Tibial artery (tissue), 4 donors: ENCODE measurements around the gene PDE6D.
"Not testable (repeated sequence)": the region's sequence is repeated elsewhere in the genome, so short reads cannot be mapped to it uniquely, and the experiment has no call there.

Experiments used
- DNase-seq, 2 donors: peaks; one replicate each; pipeline ENCODE4 v3.0.0-alpha.2; 2019
- H3K27ac ChIP-seq, 2 donors: fragments of 200-600 bp; sonication (generic) in 1 of 2; 1 replicate in 1 of 2; 2 replicates in 1 of 2; pipeline ENCODE4 v1.5.1; 2018 to 2019; ENCODE audit warnings: mild to moderate bottlenecking in 1 of 2
- H3K27me3 ChIP-seq, 2 donors: fragments of 200-600 bp; sonication (generic) in 1 of 2; one replicate each; pipeline versions ENCODE4 v1.5.1 to v1.6.0; 2016 to 2019
- H3K36me3 ChIP-seq, 3 donors: fragments of 200-600 bp; sonication (generic) in 2 of 3; one replicate each; pipeline ENCODE4 v1.5.1; 2016 to 2019; ENCODE audit warnings: mild to moderate bottlenecking in 2 of 3
- H3K4me1 ChIP-seq, 4 donors: fragments of 200-600 bp; sonication (generic) in 2 of 4; 1 replicate in 3 of 4; 2 replicates in 1 of 4; pipeline ENCODE4 v1.5.1; 2016 to 2019
- H3K4me3 ChIP-seq, 2 donors: fragments of 200-600 bp; sonication (generic) in 1 of 2; 1 replicate in 1 of 2; 2 replicates in 1 of 2; pipeline ENCODE4 v1.5.1; 2018 to 2019; ENCODE audit warnings: mild to moderate bottlenecking in 2 of 2
- H3K9me3 ChIP-seq, 3 donors: fragments of 200-600 bp; sonication (generic) in 1 of 3; one replicate each; pipeline ENCODE4 v1.5.1; 2016 to 2019
- intact Hi-C: fragments of 100-400 bp; cut with DNase I; formaldehyde crosslinking; loops from one replicate; pipeline ENCODE4 v1.15.0; 2023; ENCODE audit warnings: low total_unique reads
- TF ChIP-seq, protein P1 (sequence below), 2 experiments: fragments of 200-600 bp in 1 of 2; fragments of 450-650 bp in 1 of 2; IDR thresholded peaks; one replicate each; pipeline ENCODE4 v1.5.1; 2017 to 2019; ENCODE audit warnings: antibody characterized with exemption in 2 of 2, mild to moderate bottlenecking in 1 of 2, moderate library complexity in 1 of 2

The PDE6D gene

GRCh38 chr2:231764760-231765159 lies 16.3 kb downstream of the PDE6D start:
- Histone ChIP-seq H3K27ac (no peak overlapping the region), H3K9me3 (no peaks in the 10 kb centered on the region), H3K27me3 (no peaks in the 10 kb centered on the region), H3K4me3 (no peak overlapping the region), H3K4me1 (no peaks in the 10 kb centered on the region), H3K36me3 (no peaks in the 10 kb centered on the region)
- intact Hi-C loops, result no loop called here
- TF ChIP-seq, protein P1, sequence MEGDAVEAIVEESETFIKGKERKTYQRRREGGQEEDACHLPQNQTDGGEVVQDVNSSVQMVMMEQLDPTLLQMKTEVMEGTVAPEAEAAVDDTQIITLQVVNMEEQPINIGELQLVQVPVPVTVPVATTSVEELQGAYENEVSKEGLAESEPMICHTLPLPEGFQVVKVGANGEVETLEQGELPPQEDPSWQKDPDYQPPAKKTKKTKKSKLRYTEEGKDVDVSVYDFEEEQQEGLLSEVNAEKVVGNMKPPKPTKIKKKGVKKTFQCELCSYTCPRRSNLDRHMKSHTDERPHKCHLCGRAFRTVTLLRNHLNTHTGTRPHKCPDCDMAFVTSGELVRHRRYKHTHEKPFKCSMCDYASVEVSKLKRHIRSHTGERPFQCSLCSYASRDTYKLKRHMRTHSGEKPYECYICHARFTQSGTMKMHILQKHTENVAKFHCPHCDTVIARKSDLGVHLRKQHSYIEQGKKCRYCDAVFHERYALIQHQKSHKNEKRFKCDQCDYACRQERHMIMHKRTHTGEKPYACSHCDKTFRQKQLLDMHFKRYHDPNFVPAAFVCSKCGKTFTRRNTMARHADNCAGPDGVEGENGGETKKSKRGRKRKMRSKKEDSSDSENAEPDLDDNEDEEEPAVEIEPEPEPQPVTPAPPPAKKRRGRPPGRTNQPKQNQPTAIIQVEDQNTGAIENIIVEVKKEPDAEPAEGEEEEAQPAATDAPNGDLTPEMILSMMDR (IDR thresholded peaks at IDR 0.05), result no peak
- DNase-seq, result no peak

DNA sequence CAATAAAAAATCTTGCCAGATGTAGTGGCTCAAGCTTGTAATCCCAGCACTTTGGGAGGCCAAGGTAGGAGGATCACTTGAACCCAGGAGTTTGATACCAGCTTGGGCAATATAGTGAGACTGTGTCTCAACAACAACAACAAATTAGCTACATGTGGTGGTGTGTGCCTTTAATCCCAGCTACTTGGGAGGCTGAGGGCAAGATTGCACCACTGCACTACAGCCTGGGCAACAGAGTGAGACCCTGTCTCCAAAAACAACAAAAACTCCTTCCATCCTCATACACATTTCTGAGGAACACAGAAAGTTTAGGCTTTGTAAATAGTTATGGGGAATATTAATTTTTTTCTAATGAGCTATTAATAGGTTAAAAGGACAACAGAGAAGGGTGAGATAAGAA lies 17.0 kb downstream of the PDE6D start:
- TF ChIP-seq, protein P1 (IDR thresholded peaks at IDR 0.05), result no peak
- no peaks in the 10 kb centered on the region for H3K4me1 ChIP-seq
- intact Hi-C loops, result no loop called here
- no peak overlapping the region for H3K27ac ChIP-seq
- H3K9me3 ChIP-seq, result no peaks in the 10 kb centered on the region
- H3K27me3 ChIP-seq, result no peaks in the 10 kb centered on the region
- DNase-seq, result no peak
- H3K4me3 ChIP-seq, result no peak overlapping the region
- no peaks in the 10 kb centered on the region for H3K36me3 ChIP-seq

- H3K4me1 ChIP-seq, result no peaks in the 10 kb centered on the region
- intact Hi-C loops, result no loop called here
- TF ChIP-seq, protein P1 (IDR thresholded peaks at IDR 0.05), result no peak
Observed at GRCh38 chr2:231761735-231762134, 19.3 kb downstream of the PDE6D start.

GRCh38 chr2:231752061-231752460 lies 29.0 kb downstream of the PDE6D start:
- no peak overlapping the region for H3K4me3 ChIP-seq
- intact Hi-C loops, result no loop called here

More at GRCh38 chr2:231761735-231762134, 19.3 kb downstream of the PDE6D start:
- Histone ChIP-seq H3K27me3 (no peaks in the 10 kb centered on the region), H3K36me3 (no peaks in the 10 kb centered on the region), H3K4me3 (no peak overlapping the region), H3K27ac (no peak overlapping the region), H3K9me3 (no peaks in the 10 kb centered on the region)
- no peak for DNase-seq

DNA sequence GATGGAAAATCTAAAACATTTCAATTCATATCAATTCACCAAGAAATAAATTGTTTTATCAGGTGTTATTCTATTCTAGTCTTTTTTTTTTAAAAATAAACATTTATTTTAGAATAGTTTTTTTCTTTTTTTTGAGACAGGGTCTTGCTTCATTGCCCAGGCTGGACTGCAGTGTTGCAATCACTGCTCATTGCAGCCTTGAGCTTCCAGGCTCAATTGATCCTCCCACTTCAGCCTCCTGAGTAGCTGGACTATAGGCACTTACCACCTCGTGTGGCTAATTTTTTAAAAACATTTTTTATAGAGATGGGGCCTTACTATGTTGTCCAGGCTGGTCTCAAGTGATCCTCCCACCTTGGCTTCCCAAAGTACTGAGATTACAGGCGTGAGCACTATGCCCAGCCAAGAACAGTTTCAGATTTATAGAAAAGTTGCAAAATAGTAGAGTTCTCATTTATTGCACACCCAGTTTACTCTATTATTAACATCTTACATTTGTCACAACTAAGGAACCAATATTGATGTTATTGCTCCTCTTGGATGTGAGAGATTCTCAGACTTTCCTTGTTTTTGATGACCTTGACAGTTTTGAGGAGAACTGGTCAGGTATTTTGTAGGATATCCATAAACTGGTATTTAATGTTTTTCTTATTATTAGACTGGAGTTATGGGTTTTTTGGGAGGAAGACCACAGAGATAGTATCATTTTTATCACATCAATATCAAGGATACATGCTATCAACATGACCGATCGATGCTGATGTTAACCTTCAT lies 29.9 kb downstream of the PDE6D start:
- Histone ChIP-seq H3K4me1 (no peaks in the 10 kb centered on the region), H3K9me3 (no peaks in the 10 kb centered on the region), H3K4me3 (no peak overlapping the region), H3K27me3 (no peaks in the 10 kb centered on the region), H3K36me3 (no peaks in the 10 kb centered on the region), H3K27ac (no peak overlapping the region)
- intact Hi-C loops, result no loop called here
- TF ChIP-seq, protein P1 (IDR thresholded peaks at IDR 0.05), result no peak
- DNase-seq, result no peak

More at GRCh38 chr2:231752061-231752460, 29.0 kb downstream of the PDE6D start:
- TF ChIP-seq, protein P1 (IDR thresholded peaks at IDR 0.05), result no peak
- DNase-seq, result no peak
- Histone ChIP-seq H3K9me3 (no peaks in the 10 kb centered on the region), H3K36me3 (no peaks in the 10 kb centered on the region), H3K27me3 (no peaks in the 10 kb centered on the region), H3K27ac (no peak overlapping the region), H3K4me1 (no peaks in the 10 kb centered on the region)

- H3K9me3 ChIP-seq, DNase-seq, intact Hi-C loops: not testable (repeated sequence)
Observed at GRCh38 chr2:231749016-231749415, 32.1 kb downstream of the PDE6D start.

DNA sequence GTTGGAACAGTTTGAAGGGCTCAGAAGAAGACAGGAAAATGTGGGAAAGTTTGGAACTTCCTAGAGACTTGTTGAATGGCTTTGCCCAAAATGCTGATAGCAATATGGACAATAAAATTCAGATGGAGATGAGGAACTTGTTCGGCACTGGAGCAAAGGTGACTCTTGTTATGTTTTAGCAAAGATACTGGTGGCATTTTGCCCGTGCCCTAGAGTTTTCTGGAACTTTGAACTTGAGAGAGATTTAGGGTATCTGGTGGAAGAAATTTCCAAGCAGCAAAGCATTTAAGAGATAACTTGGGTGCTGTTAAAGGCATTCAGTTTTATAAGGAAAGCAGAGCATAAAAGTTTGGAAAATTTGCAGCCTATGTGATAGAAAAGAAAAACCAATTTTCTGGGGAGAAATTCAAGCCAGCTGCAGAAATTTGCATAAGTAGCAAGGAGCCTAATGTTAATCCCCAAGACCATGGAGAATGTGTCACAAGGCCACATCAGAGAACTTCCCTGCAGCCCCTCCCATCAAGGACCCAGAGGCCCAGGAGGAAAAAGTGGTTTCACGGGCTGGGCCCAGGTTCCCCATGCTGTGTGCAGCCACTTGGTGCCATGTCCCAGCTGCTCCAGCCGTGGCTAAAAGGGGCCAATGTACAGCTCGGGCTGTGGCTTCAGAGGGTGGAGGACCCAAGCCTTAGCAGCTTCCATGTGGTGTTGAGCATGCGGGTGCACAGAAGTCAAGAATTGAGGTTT lies 32.8 kb downstream of the PDE6D start:
- H3K9me3 ChIP-seq, intact Hi-C loops, H3K4me1 ChIP-seq, DNase-seq, H3K4me3 ChIP-seq, H3K36me3 ChIP-seq, H3K27ac ChIP-seq, H3K27me3 ChIP-seq: not testable (repeated sequence)

More at GRCh38 chr2:231749016-231749415, 32.1 kb downstream of the PDE6D start:
- H3K4me3 ChIP-seq, H3K4me1 ChIP-seq, H3K27ac ChIP-seq, H3K27me3 ChIP-seq, H3K36me3 ChIP-seq: not testable (repeated sequence)
